Tibial artery (tissue), 4 donors: ENCODE measurements around the gene SLC5A8.

Experiments
- DNase-seq, 2 donors: peaks; one replicate each; pipeline ENCODE4 v3.0.0-alpha.2; 2019
- H3K27ac ChIP-seq, 2 donors: fragments of 200-600 bp; sonication (generic) in 1 of 2; 1 replicate in 1 of 2; 2 replicates in 1 of 2; pipeline ENCODE4 v1.5.1; 2018 to 2019; ENCODE audit warnings: mild to moderate bottlenecking in 1 of 2
- H3K27me3 ChIP-seq, 2 donors: fragments of 200-600 bp; sonication (generic) in 1 of 2; one replicate each; pipeline versions ENCODE4 v1.5.1 to v1.6.0; 2016 to 2019
- H3K36me3 ChIP-seq, 3 donors: fragments of 200-600 bp; sonication (generic) in 2 of 3; one replicate each; pipeline ENCODE4 v1.5.1; 2016 to 2019; ENCODE audit warnings: mild to moderate bottlenecking in 2 of 3
- H3K4me1 ChIP-seq, 4 donors: fragments of 200-600 bp; sonication (generic) in 2 of 4; 1 replicate in 3 of 4; 2 replicates in 1 of 4; pipeline ENCODE4 v1.5.1; 2016 to 2019
- H3K4me3 ChIP-seq, 2 donors: fragments of 200-600 bp; sonication (generic) in 1 of 2; 1 replicate in 1 of 2; 2 replicates in 1 of 2; pipeline ENCODE4 v1.5.1; 2018 to 2019; ENCODE audit warnings: mild to moderate bottlenecking in 2 of 2
- H3K9me3 ChIP-seq, 3 donors: fragments of 200-600 bp; sonication (generic) in 1 of 3; one replicate each; pipeline ENCODE4 v1.5.1; 2016 to 2019
- CTCF ChIP-seq, 2 experiments: fragments of 200-600 bp in 1 of 2; fragments of 450-650 bp in 1 of 2; IDR thresholded peaks; one replicate each; pipeline ENCODE4 v1.5.1; 2017 to 2019; ENCODE audit warnings: antibody characterized with exemption in 2 of 2, mild to moderate bottlenecking in 1 of 2, moderate library complexity in 1 of 2
- intact Hi-C: fragments of 100-400 bp; cut with DNase I; formaldehyde crosslinking; loops from one replicate; pipeline ENCODE4 v1.15.0; 2023; ENCODE audit warnings: low total_unique reads

The SLC5A8 gene

GRCh38 chr12:101117842-101118241 lies 92.2 kb downstream of the SLC5A8 start:
- DNase-seq, result no peak
- no peak for TF ChIP-seq CTCF (IDR thresholded peaks at IDR 0.05)
- Histone ChIP-seq H3K4me1 (no peaks in the 10 kb centered on the region), H3K4me3 (no peak overlapping the region), H3K27me3 (no peaks in the 10 kb centered on the region), H3K27ac (no peak overlapping the region), H3K9me3 (no peaks in the 10 kb centered on the region), H3K36me3 (no peaks in the 10 kb centered on the region)
- intact Hi-C loops, result no loop called here

GRCh38 chr12:101116911-101117310 lies 93.1 kb downstream of the SLC5A8 start:
- Histone ChIP-seq H3K27ac (no peak overlapping the region), H3K27me3 (no peaks in the 10 kb centered on the region), H3K4me3 (no peak overlapping the region), H3K36me3 (no peaks in the 10 kb centered on the region), H3K9me3 (no peaks in the 10 kb centered on the region), H3K4me1 (no peaks in the 10 kb centered on the region)
- no peak for TF ChIP-seq CTCF (IDR thresholded peaks at IDR 0.05)
- DNase-seq, result no peak
- intact Hi-C loops, result no loop called here

GRCh38 chr12:101115326-101115725 lies 94.7 kb downstream of the SLC5A8 start:
- intact Hi-C loops, result no loop called here
- TF ChIP-seq CTCF (IDR thresholded peaks at IDR 0.05), result no peak
- Histone ChIP-seq H3K4me3 (no peak overlapping the region), H3K36me3 (no peaks in the 10 kb centered on the region), H3K27me3 (no peaks in the 10 kb centered on the region), H3K9me3 (no peaks in the 10 kb centered on the region), H3K27ac (no peak overlapping the region), H3K4me1 (no peaks in the 10 kb centered on the region)
- no peak for DNase-seq

- no peak overlapping the region for H3K4me3 ChIP-seq
- H3K27ac ChIP-seq, result no peak overlapping the region
- intact Hi-C loops, result no loop called here
- H3K27me3 ChIP-seq, result no peaks in the 10 kb centered on the region
- no peaks in the 10 kb centered on the region for H3K4me1 ChIP-seq
- no peaks in the 10 kb centered on the region for H3K9me3 ChIP-seq
- DNase-seq, result no peak
- no peak for TF ChIP-seq CTCF (IDR thresholded peaks at IDR 0.05)
- no peaks in the 10 kb centered on the region for H3K36me3 ChIP-seq
Measured at GRCh38 chr12:101111441-101111840, 98.6 kb downstream of the SLC5A8 start.

GRCh38 chr12:101110866-101111265 lies 99.2 kb downstream of the SLC5A8 start:
- no peak overlapping the region for H3K27ac ChIP-seq
- no peaks in the 10 kb centered on the region for H3K36me3 ChIP-seq
- DNase-seq, result no peak
- intact Hi-C loops, result no loop called here
- H3K4me1 ChIP-seq, result no peaks in the 10 kb centered on the region
- TF ChIP-seq CTCF (IDR thresholded peaks at IDR 0.05), result no peak
- H3K27me3 ChIP-seq, result no peaks in the 10 kb centered on the region
- H3K4me3 ChIP-seq, result no peak overlapping the region
- no peaks in the 10 kb centered on the region for H3K9me3 ChIP-seq

- no peak for DNase-seq
- intact Hi-C loops, result no loop called here
- Histone ChIP-seq H3K36me3 (no peaks in the 10 kb centered on the region), H3K9me3 (no peaks in the 10 kb centered on the region), H3K4me1 (no peaks in the 10 kb centered on the region), H3K27ac (no peak overlapping the region), H3K27me3 (no peaks in the 10 kb centered on the region), H3K4me3 (no peak overlapping the region)
- no peak for TF ChIP-seq CTCF (IDR thresholded peaks at IDR 0.05)
Measured at GRCh38 chr12:101108130-101108529, 101.9 kb downstream of the SLC5A8 start.
